GM18498 (cell line): ENCODE data around the gene WDR1.

Experiments
- ATAC-seq: cut with Tn5 transposase; IDR thresholded peaks from one replicate; pipeline ENCODE4 v1.9.1; 2021; ENCODE audit warnings: mild to moderate bottlenecking, moderate library complexity; ENCODE audit not compliant: unreplicated experiment

WDR1 gene

GRCh38 chr4:10047967-10048366 is 68.6 kb downstream of the WDR1 start:
- no peak for ATAC-seq

GRCh38 chr4:10046471-10046870 is 70.1 kb downstream of the WDR1 start:
- no peak for ATAC-seq

GRCh38 chr4:10045481-10045880 is 71.1 kb downstream of the WDR1 start:
- no peak for ATAC-seq

GRCh38 chr4:10041036-10041435 is 75.6 kb downstream of the WDR1 start:
- no peak for ATAC-seq

- no peak for ATAC-seq
Observed at GRCh38 chr4:10040049-10040892, 76.3 kb downstream of the WDR1 start.

GRCh38 chr4:10036807-10037342 is 79.7 kb downstream of the WDR1 start:
- ATAC-seq = no peak

- no peak for ATAC-seq
Observed at GRCh38 chr4:10035130-10035529, 81.5 kb downstream of the WDR1 start.

- ATAC-seq = no peak
Observed at GRCh38 chr4:10034612-10035104, 81.9 kb downstream of the WDR1 start.

- ATAC-seq = no peak
Observed at GRCh38 chr4:10034136-10034535, 82.5 kb downstream of the WDR1 start.

GRCh38 chr4:10033191-10033881 is 83.3 kb downstream of the WDR1 start:
- no peak for ATAC-seq

- ATAC-seq = no peak
Observed at GRCh38 chr4:10032625-10033024, 84.0 kb downstream of the WDR1 start.

- ATAC-seq = no peak
Observed at GRCh38 chr4:10031668-10032590, 84.7 kb downstream of the WDR1 start.

- no peak for ATAC-seq
Observed at GRCh38 chr4:10030972-10031667, 85.5 kb downstream of the WDR1 start.

- ATAC-seq = no peak
Observed at GRCh38 chr4:10029403-10029802, 87.2 kb downstream of the WDR1 start.

- ATAC-seq = no peak
Observed at GRCh38 chr4:10028910-10029309, 87.7 kb downstream of the WDR1 start.

GRCh38 chr4:10026485-10026884 is 90.1 kb downstream of the WDR1 start:
- no peak for ATAC-seq

GRCh38 chr4:10025230-10025806 is 91.3 kb downstream of the WDR1 start:
- ATAC-seq = no peak
